ENCODE results near the gene DAB2.

GRCh38 chr5:39428640-39429039 lies 3.9 kb upstream of the DAB2 start:
- TF ChIP-seq CTCF (IDR thresholded peaks at IDR 0.05): no peak
- no peak for TF ChIP-seq POLR2A (IDR thresholded peaks at IDR 0.05)
- no peak for TF ChIP-seq POLR2AphosphoS5 (IDR thresholded peaks at IDR 0.05)
